Measurements from ENCODE around the gene PRDM16. TPM values are rescaled to one million over a fixed set of nuclear protein-coding genes. Genes with fewer than 3 reads are reported as not detected.

PRDM16 gene
- total and polyA plus RNA-seq, 2 of the 4 experiments (the other 2 are of a cell fraction) = 0.02 TPM; not detected in 1

DNA sequence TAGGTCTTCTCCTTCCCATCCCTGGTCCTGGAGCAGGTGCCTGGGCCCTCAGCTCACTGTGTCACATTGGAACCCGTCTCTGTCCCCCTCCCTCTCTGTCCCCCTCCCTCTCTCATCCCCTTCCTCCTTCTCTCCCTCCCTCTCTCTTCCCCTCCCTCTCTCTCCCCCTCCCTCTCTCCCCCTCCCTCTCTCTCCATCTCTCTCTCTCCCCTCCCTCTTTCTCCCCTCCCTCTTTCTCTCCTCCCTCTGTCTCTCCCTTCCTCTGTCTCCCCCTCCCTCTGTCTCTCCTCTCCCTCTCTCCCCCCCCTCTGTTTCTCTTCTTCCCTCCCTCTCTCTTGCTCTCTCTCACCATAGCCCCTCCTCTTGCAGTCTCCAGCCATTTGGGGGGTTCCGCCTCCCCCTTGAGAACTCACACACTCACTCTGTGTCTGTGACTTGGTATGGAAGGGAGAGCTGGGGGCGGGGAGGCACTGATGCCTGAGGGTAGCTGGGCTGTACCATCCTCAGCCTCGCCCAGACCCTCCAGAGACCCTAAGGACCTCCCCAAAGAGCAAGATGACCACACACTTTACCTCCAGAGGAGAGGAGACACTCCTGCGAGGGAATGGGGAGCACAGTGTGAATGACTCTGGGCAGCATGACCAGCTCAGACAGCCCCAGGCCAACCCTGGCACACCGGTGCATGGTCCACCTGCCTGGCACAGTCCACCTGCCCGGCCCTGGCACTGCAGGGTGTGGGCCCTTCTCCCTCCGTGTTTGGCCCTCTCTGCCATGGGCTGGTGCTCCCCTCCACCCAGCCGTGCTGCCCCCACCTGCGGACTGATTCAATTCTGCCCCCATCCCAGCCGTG is 282.7 kb downstream of the PRDM16 start:
- H2BK120ac ChIP-seq (ENCODE audit: low read depth, low read length) = no peak overlapping the region
- H4K20me1 ChIP-seq (ENCODE audit: insufficient read depth, low read length) = no peaks in the 10 kb centered on the region
- 20% methylated on average over 2 of the region's 11 CpGs; no CpG with 5 or more reads in 1 of the 2 experiments for WGBS, 2 experiments (ENCODE audit: extremely low coverage in 2 of 2, insufficient read length in 1 of 2)
- in situ Hi-C loops (cut with MboI; ENCODE audit: low sequenced_read_pairs) = no loop called here
- H3K4me3 ChIP-seq (ENCODE audit: insufficient read depth, low read depth, low read length) = no peak overlapping the region
- ChIA-PET POLR2A (ENCODE audit: unreplicated experiment) (no interaction called here), CTCF (no interaction called here)
- H4K8ac ChIP-seq (ENCODE audit: low read depth in 2 of 2, low read length in 2 of 2) = no peak overlapping the region
- no peak overlapping the region for H2AK5ac ChIP-seq (ENCODE audit: low read depth, low read length)
- no peaks in the 10 kb centered on the region; the same call in none of the 2 replicates for H3K27me3 ChIP-seq (ENCODE audit: control insufficient read depth, insufficient read depth, low read length)
- H2AK9ac ChIP-seq (replicated peaks; ENCODE audit: low read depth, low read length, poor library complexity) = no peak overlapping the region
- H3K56ac ChIP-seq (ENCODE audit: extremely low read depth, insufficient read depth, low read length) = no peak overlapping the region
- H2BK5ac ChIP-seq (ENCODE audit: low read depth, low read length, poor library complexity, severe bottlenecking) = no peak overlapping the region
- no TSS peak for BruUV-seq (replicated peaks)
- no peak overlapping the region for H4K5ac ChIP-seq (ENCODE audit: low read depth, low read length)
- H3K4me1 ChIP-seq (ENCODE audit: control insufficient read depth, insufficient read depth, low read length) = no peaks in the 10 kb centered on the region
- no peak overlapping the region for H2BK15ac ChIP-seq (ENCODE audit: low read depth, low read length)
- TF ChIP-seq, protein P1, sequence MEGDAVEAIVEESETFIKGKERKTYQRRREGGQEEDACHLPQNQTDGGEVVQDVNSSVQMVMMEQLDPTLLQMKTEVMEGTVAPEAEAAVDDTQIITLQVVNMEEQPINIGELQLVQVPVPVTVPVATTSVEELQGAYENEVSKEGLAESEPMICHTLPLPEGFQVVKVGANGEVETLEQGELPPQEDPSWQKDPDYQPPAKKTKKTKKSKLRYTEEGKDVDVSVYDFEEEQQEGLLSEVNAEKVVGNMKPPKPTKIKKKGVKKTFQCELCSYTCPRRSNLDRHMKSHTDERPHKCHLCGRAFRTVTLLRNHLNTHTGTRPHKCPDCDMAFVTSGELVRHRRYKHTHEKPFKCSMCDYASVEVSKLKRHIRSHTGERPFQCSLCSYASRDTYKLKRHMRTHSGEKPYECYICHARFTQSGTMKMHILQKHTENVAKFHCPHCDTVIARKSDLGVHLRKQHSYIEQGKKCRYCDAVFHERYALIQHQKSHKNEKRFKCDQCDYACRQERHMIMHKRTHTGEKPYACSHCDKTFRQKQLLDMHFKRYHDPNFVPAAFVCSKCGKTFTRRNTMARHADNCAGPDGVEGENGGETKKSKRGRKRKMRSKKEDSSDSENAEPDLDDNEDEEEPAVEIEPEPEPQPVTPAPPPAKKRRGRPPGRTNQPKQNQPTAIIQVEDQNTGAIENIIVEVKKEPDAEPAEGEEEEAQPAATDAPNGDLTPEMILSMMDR (conservative IDR thresholded peaks at IDR 0.05; ENCODE audit: low read depth, low read length) = no peak
- TF ChIP-seq, protein P2, sequence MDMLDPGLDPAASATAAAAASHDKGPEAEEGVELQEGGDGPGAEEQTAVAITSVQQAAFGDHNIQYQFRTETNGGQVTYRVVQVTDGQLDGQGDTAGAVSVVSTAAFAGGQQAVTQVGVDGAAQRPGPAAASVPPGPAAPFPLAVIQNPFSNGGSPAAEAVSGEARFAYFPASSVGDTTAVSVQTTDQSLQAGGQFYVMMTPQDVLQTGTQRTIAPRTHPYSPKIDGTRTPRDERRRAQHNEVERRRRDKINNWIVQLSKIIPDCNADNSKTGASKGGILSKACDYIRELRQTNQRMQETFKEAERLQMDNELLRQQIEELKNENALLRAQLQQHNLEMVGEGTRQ (IDR thresholded peaks at IDR 0.05; ENCODE audit: low read depth, low read length) = no peak
- TF ChIP-seq RFX5 (IDR thresholded peaks at IDR 0.05; ENCODE audit: low read depth, low read length) = no peak
- no peak for TF ChIP-seq RCOR1 (IDR thresholded peaks at IDR 0.05; ENCODE audit: insufficient replicate concordance, low read length)
- no peak for TF ChIP-seq MAFK (IDR thresholded peaks at IDR 0.05; ENCODE audit: low read depth, low read length)
- TF ChIP-seq POLR2A (IDR thresholded peaks at IDR 0.05; ENCODE audit: low read depth, low read length) = no peak
- no peak for TF ChIP-seq MXI1 (IDR thresholded peaks at IDR 0.05; ENCODE audit: borderline replicate concordance, low read depth, low read length)
- no peak for TF ChIP-seq CEBPB (IDR thresholded peaks at IDR 0.05; ENCODE audit: low read depth, low read length)
- TF ChIP-seq MAZ (IDR thresholded peaks at IDR 0.05; ENCODE audit: borderline replicate concordance, low read depth, low read length) = no peak
- no peak for TF ChIP-seq SMC3 (IDR thresholded peaks at IDR 0.05; ENCODE audit: low read depth, low read length)
- no peak for TF ChIP-seq FOS (IDR thresholded peaks at IDR 0.05; ENCODE audit: low read depth, low read length)
- intact Hi-C loops (cut with micrococcal nuclease) = no loop called here
- H3K14ac ChIP-seq (replicated peaks; ENCODE audit: low read depth, low read length) = no peak overlapping the region
- H3K4me2 ChIP-seq (ENCODE audit: low read depth, low read length) = no peak overlapping the region
- no peak overlapping the region for H3K18ac ChIP-seq (ENCODE audit: low read depth, low read length)
- no peak overlapping the region for H3K27ac ChIP-seq (ENCODE audit: insufficient read depth, low read length)
- peak overlapping the region; percentile 32 for H2AFZ ChIP-seq (replicated peaks; ENCODE audit: low read length, poor library complexity)
- H3K23ac ChIP-seq (ENCODE audit: low read depth, low read length) = no peak overlapping the region
- H3K36me3 ChIP-seq (ENCODE audit: control insufficient read depth, insufficient read depth, low read length) = no peaks in the 10 kb centered on the region
- dilution Hi-C loops (cut with HindIII; ENCODE audit: low sequenced_read_pairs, unreplicated experiment) = no loop called here
- no peaks in the 10 kb centered on the region for H3K9me1 ChIP-seq (ENCODE audit: insufficient read depth, low read length)
- H3K4ac ChIP-seq (ENCODE audit: low read depth, low read length) = no peak overlapping the region
- no peak overlapping the region for H3K9ac ChIP-seq (ENCODE audit: low read depth, low read length)
- DNase-seq = no peak
- H3K9me3 ChIP-seq (ENCODE audit: control insufficient read depth, insufficient read depth, low read length) = no peaks in the 10 kb centered on the region; the same call in 1 of the 2 replicates
- no peak for ATAC-seq (ENCODE audit: low read depth)
- H3K79me1 ChIP-seq (ENCODE audit: low read depth in 1 of 2, low read length in 2 of 2) = no peaks in the 10 kb centered on the region
- H2BK20ac ChIP-seq (ENCODE audit: low read depth, low read length) = no peak overlapping the region
- H4K91ac ChIP-seq (ENCODE audit: insufficient read depth, low read depth, low read length) = no peak overlapping the region
